GM18508 (cell line): ENCODE results near the gene TUT1.

Experiments
- ATAC-seq: cut with Tn5 transposase; IDR thresholded peaks from one replicate; pipeline ENCODE4 v1.9.1; 2021; ENCODE audit warnings: moderate number of reproducible peaks; ENCODE audit not compliant: insufficient read depth, unreplicated experiment

TUT1 gene

DNA sequence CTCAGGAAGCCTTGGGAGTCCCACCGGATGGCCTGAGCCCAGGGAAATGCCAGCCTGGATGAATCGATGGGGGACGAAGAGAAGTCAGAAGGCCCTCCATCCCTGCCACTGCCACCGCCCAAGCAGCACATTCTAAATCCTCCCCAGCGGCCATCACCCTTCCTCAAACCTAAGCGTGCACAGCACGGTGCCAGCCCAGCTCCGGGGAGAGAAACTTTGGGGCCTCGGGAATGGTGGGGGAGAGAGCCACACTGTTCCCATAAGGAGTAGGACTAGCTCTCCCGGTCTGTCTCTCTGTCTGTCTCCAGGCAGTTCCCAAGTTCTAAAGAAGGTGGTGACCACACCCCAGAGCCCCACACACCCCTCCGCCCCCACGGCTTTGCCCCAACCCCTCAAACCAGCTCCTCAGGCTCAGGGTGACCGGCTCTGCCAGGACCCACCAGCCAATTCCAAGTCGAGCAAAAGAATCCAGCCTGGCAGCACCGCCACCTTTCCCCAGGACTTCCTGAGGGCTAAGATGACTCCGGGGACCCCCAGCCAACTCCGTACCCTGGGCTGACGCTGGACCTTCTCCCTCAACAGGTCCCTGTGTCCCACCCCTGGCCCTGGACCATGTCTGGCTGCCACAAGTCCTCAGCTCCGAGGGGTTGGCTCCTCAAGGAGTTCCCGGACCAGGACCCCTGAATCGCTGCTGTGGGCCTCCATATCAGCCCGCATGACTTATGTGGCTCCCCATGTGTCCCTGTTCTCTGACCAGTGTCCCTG lies 47.5 kb downstream of the TUT1 start:
- ATAC-seq: no peak

DNA sequence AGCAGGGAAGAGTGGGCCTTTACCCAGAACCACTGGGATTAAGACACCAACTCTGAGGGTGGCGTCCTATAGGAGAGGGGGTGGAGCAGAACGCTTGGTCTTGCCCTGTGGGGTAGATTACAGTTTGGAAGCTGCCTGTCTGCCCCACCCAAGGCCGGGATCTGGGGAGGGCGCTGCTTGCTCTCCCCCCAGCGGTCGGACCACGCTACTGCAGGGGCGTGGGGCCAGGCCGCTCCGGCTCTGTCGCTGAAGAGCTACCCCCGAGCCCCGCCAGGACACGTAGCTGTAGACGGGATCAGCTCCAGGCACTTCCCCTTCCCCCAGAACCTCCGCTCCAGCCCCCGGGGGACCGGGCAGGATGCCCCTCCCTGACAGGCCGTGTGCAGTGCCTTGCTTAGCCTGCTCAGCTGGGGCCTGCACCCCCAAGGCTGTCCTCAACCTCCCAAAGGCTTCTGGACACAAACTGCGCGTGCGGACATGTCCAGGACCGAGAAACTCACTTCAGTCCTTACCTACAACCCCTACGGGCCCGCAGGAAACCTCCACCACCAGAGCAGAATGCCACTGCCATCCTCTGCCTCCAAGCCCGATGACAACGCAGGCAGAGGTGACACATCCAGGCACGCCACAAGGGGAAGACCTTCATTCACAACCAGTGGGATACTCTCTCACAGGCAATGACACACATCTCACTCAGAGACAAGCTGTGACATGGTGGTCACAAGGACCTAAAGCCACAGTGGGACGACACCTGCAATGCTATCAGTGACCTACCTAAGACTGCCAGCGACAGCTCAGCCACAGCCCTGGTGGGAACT lies 48.4 kb downstream of the TUT1 start:
- no peak for ATAC-seq

DNA sequence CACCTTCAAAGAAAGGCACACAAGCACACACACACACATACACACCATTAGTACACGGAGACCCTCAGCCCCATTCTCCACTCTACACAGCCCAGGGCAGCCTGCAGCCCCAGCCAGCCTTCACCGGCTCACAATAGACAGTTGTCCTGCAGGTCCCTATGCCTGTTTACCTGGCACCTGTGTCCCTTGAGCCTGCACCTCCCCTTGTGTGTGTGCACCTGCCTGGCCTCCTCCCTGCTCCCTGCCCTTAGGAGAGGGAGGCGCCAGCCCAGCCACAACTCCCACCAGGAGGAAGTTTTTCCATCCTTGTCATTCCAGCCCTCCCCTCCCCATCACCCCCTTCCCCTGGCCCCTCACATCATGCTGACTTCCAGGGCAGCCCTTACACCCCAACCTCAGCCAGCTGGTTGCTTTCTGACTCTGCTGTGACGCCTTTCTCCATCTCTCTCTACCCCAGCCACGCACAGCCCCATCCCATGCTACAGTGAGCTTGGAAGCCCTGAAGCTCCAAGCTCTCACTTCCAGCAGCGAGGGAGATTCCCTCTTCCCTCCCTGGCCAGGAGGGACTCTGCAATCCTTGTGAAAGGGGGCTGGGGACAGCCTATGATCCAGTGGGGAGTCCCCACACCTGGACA lies 49.1 kb downstream of the TUT1 start:
- ATAC-seq: no peak

DNA sequence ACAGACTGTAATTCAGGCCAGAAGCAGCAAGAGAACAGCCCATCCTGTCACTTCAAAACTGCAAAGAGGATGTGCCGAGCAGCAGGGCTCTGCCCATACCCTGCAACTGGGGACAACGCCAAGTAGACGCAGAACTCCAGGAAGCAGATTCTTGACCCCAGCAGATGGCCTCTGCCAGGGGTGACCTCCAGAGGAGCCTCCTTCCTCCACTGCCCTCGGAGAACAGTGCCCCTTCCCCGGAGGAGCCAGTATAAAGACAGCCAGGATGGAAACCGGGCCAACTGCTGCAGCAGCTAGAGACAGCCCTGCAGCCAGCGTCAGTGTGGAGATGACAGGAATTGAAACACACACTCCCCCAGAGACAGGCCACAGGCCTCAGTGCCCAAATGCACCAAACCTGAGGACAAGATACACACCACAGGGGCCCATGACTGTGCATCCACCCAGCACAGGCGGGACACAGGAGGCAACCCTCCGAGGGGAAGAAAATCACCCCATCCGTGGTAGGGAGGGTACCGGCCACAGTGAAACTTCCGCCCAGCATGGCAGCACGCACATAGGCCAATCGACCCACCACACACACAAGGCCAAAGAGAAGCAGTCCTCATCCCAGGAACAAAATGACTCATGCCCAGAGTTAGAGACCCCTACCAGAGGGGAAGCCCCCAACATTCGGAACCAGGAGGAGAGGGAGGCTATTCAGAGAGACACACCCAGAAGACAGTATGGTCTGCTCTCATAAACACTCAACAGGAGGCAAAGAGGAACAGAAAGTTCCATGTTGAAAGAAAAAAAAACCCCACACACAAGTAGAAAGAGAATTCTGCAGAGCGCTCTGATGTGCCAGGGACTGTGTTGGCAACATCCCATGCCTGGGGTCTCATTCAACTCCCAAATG lies 50.3 kb downstream of the TUT1 start:
- peak; percentile 29 for ATAC-seq

DNA sequence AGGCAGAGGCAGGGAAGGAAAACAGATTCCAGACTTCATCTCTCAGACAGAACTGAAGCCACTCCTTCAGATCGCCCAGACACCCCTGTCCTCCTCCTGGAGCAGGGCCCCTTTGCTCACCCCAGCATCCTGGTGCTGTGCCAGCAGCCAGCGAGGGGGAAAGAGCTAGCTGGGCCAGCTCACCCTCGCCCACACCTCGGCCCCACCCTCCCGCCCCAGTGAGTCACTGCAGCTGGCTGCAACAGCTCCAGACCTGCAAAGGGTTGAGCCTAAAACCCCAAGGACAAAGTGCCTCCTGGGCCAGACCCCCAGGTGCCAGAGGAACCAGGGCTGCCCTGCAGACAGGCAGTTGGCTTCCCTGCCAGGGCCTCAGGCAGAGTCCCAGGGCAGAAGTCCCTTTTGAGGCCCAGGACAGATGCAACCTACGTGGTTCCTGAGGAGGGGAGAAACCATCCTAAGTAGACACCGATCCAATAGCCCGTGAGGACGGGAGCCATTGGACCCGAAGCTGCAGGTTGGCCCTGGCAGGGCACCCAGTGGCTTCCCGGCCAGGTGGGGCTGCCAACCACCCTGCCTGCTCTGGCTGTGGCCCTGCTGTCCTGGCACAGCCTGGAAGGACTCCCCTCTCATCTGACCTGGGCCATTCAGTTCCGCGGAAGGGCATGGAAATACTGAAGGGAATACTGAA lies 51.9 kb downstream of the TUT1 start:
- ATAC-seq: no peak

DNA sequence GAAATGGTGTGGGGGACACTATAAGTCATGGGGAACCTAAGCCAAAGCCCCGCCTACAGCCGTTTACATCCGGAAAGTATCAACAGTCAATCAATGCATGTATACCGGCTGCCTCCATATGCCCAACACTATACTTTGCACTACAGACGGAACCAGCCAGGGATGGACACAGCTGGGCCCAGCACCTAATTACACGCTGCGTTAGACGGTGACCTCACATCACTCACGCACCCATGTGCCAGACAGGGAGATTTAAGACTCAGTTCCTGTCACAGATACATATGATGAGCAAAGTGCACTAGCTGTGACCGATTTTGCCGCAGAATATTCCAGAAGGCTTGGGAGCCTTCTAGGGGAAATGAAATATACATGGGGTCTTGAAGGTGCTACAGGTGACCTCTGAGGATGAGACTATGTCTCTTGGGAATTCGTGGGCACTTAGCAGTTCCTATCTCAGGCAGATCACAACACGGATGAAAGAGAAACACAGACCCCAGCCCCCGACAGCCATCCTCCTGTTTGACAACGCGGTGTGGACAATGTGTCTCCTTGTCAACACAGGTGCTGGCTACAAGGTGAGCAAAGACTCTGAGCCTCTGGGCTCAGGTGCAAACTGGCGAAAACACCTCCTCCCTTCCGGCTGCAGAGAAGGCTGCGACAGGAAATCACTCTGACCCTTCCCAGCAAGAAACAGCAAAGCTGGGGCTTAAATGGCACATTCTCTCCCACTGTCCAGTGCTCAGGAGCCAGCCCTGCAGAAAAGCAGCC lies 52.7 kb downstream of the TUT1 start:
- ATAC-seq: no peak

DNA sequence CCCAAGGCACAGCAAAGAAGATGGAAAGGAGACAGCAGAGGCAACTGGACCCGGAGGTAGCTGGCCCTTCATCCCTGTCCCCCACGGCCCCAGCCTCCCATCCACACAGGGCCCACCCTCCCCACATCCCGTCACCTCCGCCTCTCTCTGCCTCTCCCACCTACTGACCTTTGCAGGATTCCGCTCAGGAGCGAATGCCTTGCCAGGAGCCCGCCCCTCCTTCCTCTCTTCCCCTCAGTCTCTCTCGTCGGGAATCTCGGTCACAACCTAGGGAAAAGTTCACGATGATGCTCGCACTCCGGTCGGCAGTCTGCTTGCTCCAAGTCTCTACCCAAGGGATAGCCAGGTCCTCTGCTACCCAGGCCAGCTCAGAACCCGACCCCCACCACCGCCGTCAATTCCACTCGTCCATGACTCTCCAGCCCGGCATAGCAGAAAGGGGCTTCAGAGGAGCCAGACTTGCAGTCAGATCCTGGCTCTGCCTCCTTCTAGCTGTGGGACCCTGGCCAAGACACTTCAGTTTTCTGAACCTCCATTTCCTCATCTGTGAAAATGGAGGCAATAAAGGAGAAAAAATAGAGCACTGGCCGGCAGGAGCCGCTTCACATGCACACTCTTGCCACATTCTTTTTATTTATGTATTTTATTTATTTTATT lies 54.9 kb downstream of the TUT1 start:
- ATAC-seq: no peak

DNA sequence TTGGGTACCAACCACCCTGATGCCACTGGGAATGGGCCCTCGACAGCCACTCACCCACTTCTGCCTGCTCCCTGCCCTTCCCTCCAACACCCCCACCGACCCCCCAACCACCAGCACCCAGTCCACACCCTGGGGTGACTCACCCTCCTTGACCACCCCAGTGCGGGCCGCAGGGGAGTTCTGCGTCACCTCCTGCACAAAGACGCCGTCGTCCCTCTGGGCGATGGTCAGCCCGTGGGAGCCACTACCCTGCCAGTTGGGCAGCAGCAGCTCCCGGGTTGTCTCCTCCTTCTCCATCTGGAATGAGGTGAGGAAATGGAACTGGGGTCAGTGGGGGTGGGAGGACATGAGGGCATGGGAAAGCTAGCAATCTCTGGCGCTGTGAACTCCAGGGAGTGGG lies 55.5 kb downstream of the TUT1 start:
- no peak for ATAC-seq

DNA sequence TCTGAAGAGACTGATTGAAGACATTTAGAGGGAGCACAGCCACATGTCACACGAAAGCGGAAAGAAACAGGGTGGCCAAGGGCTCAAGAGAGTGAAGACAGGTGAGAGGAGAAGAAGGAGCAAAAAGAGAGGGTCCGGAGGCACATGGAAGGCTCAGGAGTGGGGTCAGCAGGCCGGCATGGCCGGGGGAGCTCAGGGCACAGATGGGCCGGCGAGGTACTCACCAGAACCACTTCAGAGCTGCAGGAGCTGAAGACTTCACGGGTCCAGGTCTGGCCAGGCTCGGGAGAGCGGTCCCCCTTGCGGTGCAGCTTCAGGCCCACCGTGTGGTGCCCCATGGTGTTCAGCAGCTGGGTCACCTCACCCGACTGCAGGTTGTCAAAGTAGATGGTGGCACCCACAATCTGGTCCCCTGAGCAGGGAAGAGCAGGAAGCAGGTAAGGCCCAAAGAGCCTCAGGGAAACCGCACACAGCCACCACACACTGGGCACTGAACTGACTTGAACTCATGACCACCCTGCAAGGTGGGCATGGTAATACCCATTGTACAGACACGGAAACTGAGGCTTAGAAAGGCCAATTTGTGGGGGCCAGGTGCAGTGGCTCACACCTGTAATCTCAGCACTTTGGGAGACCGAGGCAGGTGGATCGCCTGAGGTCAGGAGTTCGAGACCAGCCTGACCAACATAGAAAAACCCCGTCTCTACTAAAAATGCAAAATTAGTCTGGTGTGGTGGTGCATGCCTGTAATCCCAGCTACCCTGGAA lies 56.4 kb downstream of the TUT1 start:
- no peak for ATAC-seq

DNA sequence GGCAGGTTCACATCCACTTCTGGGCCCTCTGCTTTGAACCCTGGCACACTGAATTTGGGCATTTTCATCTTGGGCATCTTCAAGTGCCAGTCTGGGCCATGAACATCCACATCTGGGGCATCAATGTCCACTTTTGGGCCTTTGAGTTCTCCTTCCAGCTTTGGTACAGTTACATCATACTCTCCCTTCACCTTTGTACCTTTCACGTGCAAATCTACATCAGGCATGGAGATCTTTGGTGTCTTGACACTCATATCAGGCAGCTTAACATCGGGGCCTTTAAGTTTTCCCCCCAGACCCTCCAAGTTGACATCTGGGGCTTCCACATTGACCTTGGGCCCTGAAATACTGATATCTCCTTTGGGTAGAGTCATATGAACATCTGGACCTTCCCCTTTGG lies 59.2 kb downstream of the TUT1 start:
- ATAC-seq: no peak
